HepG2 (cell line): Measurements from ENCODE around the gene NAT10. TPM values are rescaled to one million over a fixed set of nuclear protein-coding genes. Genes with fewer than 3 reads are reported as not detected.
"Not testable (repeated sequence)": the region's sequence is repeated elsewhere in the genome, so short reads cannot be mapped to it uniquely, and the experiment has no call there.

Experiments used
- ATAC-seq: fragments of 200-7000 bp; cut with Tn5 transposase; 3 replicates; pipeline ENCODE4 v1.9.1; 2020; ENCODE audit warnings: mild to moderate bottlenecking, moderate library complexity
- BruUV-seq: library from RNA; stranded (reverse); fragments of 400-500 nt; replicated peaks from 2 replicates; lab custom pipeline; 2021; lab: Mats Ljungman, UMichigan
- CTCF ChIA-PET: fragments of 300-600 bp; formaldehyde crosslinking; extraction: SDS; loops from one replicate; lab custom pipeline; 2021; ENCODE audit warnings: low total read pairs, inconsistent platforms, low intra/inter-chr PET ratio; lab: Yijun Ruan, JAX
- POLR2A ChIA-PET: fragments of 350-600 bp; sonication (Branson Sonifier 250); formaldehyde crosslinking; loops from one replicate; lab custom pipeline; 2020; ENCODE audit warnings: antibody characterized with exemption, inconsistent platforms; lab: Yijun Ruan, JAX
- DNase-seq: peaks from one replicate; pipeline ENCODE4 v3.0.0-alpha.2; 2015; ENCODE audit warnings: low spot score
- FAIRE-seq: peaks from 3 replicates; lab custom pipeline; 2011; peaks lifted over from hg19 to GRCh38; lab: Jason Lieb, UNC
- H2AFZ ChIP-seq: one replicate; pipeline ENCODE4 v1.6.1; 2011; ENCODE audit warnings: low read length, inconsistent platforms
- H3K27ac ChIP-seq: fragments of 300-600 bp; 3 replicates; pipeline ENCODE4 v1.8.0; 2011; ENCODE audit warnings: mixed run types, mild to moderate bottlenecking, mixed read lengths, low read length, inconsistent platforms; ENCODE audit not compliant: insufficient read depth; ENCODE audit errors: extremely low read length
- H3K27me3 ChIP-seq, 2 experiments: fragments of 200-600 bp in 1 of 2; 2 replicates in 1 of 2; 3 replicates in 1 of 2; pipeline versions ENCODE4 v1.6.0 to v1.8.0; 2011; ENCODE audit warnings: low read length in 2 of 2, mild to moderate bottlenecking in 2 of 2, moderate library complexity in 2 of 2, inconsistent platforms in 1 of 2; ENCODE audit not compliant: insufficient read depth in 2 of 2, control insufficient read depth in 1 of 2
- H3K36me3 ChIP-seq, 2 experiments: fragments of 200-600 bp in 1 of 2; replicated peaks in 1 of 2; 2 replicates in 1 of 2; 3 replicates in 1 of 2; pipeline versions ENCODE4 v1.5.1 to v1.8.0; 2011; ENCODE audit warnings: low read length in 2 of 2, inconsistent platforms in 1 of 2; ENCODE audit not compliant: insufficient read depth in 2 of 2, control insufficient read depth in 1 of 2
- H3K4me1 ChIP-seq: 2 replicates; pipeline ENCODE4 v1.5.1; 2012; ENCODE audit warnings: low read length, inconsistent platforms; ENCODE audit not compliant: insufficient read depth
- H3K4me2 ChIP-seq: 2 replicates; pipeline ENCODE4 v1.6.0; 2011; ENCODE audit warnings: low read depth, low read length, inconsistent platforms
- H3K4me3 ChIP-seq, 3 experiments: fragments of 200-600 bp in 1 of 3; sonication (generic), shearing (Covaris generic) in 1 of 3; replicated peaks in 1 of 3; 2 replicates each; pipeline ENCODE4 v1.5.1; 2011 to 2016; ENCODE audit warnings: low read length in 3 of 3, inconsistent platforms in 2 of 3, low read depth in 2 of 3, mild to moderate bottlenecking in 2 of 3, control low read depth in 1 of 3, mixed read lengths in 1 of 3; ENCODE audit not compliant: insufficient read depth in 1 of 3
- H3K79me2 ChIP-seq: one replicate; pipeline ENCODE4 v1.6.1; 2011; ENCODE audit warnings: low read length, inconsistent platforms; ENCODE audit not compliant: insufficient read depth
- H3K9ac ChIP-seq: 2 replicates; pipeline ENCODE4 v1.6.0; 2011; ENCODE audit warnings: mild to moderate bottlenecking, low read depth, low read length, inconsistent platforms; ENCODE audit not compliant: insufficient read depth
- H3K9me3 ChIP-seq: 2 replicates; pipeline ENCODE4 v1.5.1; 2012; ENCODE audit warnings: mild to moderate bottlenecking, low read length
- H4K20me1 ChIP-seq: 2 replicates; pipeline ENCODE4 v1.6.0; 2011; ENCODE audit warnings: inconsistent platforms, mild to moderate bottlenecking, low read length, moderate library complexity; ENCODE audit not compliant: insufficient read depth
- BRD4 ChIP-seq: sonication (generic); formaldehyde crosslinking; IDR thresholded peaks from 2 replicates; pipeline ENCODE4 v1.4.0; 2020; ENCODE audit warnings: missing genetic modification reagents
- FOSL2 ChIP-seq: sonication (generic); formaldehyde crosslinking; IDR thresholded peaks from 2 replicates; pipeline ENCODE4 v1.4.0; 2020; ENCODE audit warnings: missing genetic modification reagents
- RBM22 ChIP-seq: fragments of 200-400 bp; formaldehyde crosslinking; optimal IDR thresholded peaks from 2 replicates; pipeline ENCODE3; 2017; ENCODE audit warnings: mild to moderate bottlenecking, low read length, moderate library complexity
- ZNF383 ChIP-seq: sonication (generic); formaldehyde crosslinking; IDR thresholded peaks from 2 replicates; pipeline ENCODE4 v1.4.0; 2020; ENCODE audit warnings: missing genetic modification reagents, mild to moderate bottlenecking, borderline replicate concordance
- ZNF607 ChIP-seq: sonication (generic); formaldehyde crosslinking; IDR thresholded peaks from 2 replicates; pipeline ENCODE4 v1.5.1; 2020; ENCODE audit warnings: missing genetic modification reagents, mild to moderate bottlenecking, borderline replicate concordance
- ZNF850 ChIP-seq: sonication (generic); formaldehyde crosslinking; conservative IDR thresholded peaks from 2 replicates; pipeline ENCODE4 v1.9.0; 2021; ENCODE audit warnings: mild to moderate bottlenecking, missing genetic modification reagents
- WGBS: methylation state at CpG from one replicate; pipeline ENCODE4 v1.1.6; 2017; ENCODE audit warnings: low lambda C conversion rate; 5-methylcytosine and 5-hydroxymethylcytosine counted together
- in situ Hi-C: cut with HindIII; loops from 2 replicates; pipeline ENCODE4 v1.10.0; 2017; ENCODE audit warnings: low pct_unique_long_range_greater_than_20kb; ENCODE audit not compliant: extremely low pct_ligation_motif_present
- intact Hi-C: fragments of 100-400 bp; cut with micrococcal nuclease; formaldehyde crosslinking; loops from one replicate; pipeline ENCODE4 v1.10.0; 2022; ENCODE audit not compliant: unreplicated experiment
- polyA plus RNA-seq, 8 experiments: library from polyadenylated mRNA; depleted of rRNA in 3 of 8; stranded (reverse) in 7 of 8; unstranded in 1 of 8; fragments of >200 nt; fragmentation: Illumina TruSeq in 4 of 8; extraction: Trizol in 4 of 8; gene quantifications; 2 replicates each; pipeline versions ENCODE4 v1.2.1 to v1.2.3, GENCODE V29; 2011 to 2016; ENCODE audit warnings: low read depth in 4 of 8, missing spikeins in 1 of 8, mixed read lengths in 1 of 8; ENCODE audit not compliant: insufficient read depth in 1 of 8
- total RNA-seq, 5 experiments: library from RNA; depleted of rRNA; stranded (reverse); fragments of >200 nt; fragmentation: Illumina TruSeq; extraction: Trizol; gene quantifications; 2 replicates each; pipeline ENCODE4 v1.2.3, GENCODE V29; 2016; ENCODE audit warnings: low read depth in 1 of 5
- TF ChIP-seq, protein P1 (sequence below): sonication (generic); formaldehyde crosslinking; IDR thresholded peaks from 2 replicates; pipeline ENCODE4 v1.5.0; 2020; ENCODE audit warnings: mild to moderate bottlenecking, missing genetic modification reagents, borderline replicate concordance

Gene NAT10
- total and polyA plus RNA-seq, 2 of the 13 experiments (the other 11 are each of a cell fraction or from before 2014, with no cell fraction given) = 33.9 to 51.9 TPM

DNA sequence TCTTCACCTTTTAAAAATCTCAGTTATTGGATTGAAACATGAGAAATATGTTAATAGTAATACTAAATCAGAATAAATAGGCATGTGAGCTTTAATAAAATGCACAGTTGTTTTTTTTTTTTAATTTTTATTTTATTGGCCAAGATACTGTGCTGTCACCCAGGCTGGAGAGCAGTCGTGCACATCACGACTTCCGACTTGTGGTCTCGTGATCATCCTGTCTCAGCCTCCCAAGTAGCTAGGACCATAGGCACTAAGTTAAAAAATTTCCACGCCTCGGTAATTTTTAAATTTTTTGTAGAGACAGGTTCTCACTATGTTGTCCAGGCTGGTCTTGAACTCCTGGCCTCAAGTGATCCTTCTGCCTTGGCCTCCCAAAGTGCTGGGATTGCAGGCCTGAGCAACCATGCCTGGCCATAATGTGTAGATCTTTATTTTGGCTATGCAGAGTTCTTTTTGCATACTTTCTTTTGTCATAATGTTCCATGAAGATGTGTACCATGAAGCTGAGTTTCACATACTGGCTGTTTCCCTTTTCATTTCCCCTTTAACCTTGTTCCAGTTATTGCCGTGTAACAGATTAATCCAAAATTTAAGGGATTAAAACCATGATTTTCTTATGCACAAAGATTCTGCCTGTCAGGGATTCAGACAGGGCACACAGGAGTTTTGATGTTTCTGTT lies 37.9 kb upstream of the NAT10 start (continued):
- TF ChIP-seq, protein P1, sequence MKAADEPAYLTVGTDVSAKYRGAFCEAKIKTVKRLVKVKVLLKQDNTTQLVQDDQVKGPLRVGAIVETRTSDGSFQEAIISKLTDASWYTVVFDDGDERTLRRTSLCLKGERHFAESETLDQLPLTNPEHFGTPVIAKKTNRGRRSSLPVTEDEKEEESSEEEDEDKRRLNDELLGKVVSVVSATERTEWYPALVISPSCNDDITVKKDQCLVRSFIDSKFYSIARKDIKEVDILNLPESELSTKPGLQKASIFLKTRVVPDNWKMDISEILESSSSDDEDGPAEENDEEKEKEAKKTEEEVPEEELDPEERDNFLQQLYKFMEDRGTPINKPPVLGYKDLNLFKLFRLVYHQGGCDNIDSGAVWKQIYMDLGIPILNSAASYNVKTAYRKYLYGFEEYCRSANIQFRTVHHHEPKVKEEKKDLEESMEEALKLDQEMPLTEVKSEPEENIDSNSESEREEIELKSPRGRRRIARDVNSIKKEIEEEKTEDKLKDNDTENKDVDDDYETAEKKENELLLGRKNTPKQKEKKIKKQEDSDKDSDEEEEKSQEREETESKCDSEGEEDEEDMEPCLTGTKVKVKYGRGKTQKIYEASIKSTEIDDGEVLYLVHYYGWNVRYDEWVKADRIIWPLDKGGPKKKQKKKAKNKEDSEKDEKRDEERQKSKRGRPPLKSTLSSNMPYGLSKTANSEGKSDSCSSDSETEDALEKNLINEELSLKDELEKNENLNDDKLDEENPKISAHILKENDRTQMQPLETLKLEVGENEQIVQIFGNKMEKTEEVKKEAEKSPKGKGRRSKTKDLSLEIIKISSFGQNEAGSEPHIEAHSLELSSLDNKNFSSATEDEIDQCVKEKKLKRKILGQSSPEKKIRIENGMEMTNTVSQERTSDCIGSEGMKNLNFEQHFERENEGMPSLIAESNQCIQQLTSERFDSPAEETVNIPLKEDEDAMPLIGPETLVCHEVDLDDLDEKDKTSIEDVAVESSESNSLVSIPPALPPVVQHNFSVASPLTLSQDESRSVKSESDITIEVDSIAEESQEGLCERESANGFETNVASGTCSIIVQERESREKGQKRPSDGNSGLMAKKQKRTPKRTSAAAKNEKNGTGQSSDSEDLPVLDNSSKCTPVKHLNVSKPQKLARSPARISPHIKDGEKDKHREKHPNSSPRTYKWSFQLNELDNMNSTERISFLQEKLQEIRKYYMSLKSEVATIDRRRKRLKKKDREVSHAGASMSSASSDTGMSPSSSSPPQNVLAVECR = no peak
- TF ChIP-seq ZNF383 (CRISPR knock-in tag) (no peak), BRD4 (no peak), ZNF850 (CRISPR knock-in tag) (no peak)
- TF ChIP-seq, all 625 proteins: peak for 0

GRCh38 chr11:34068111-34068510 lies 37.3 kb upstream of the NAT10 start:
- in situ Hi-C loops = no loop called here
- H3K4me2 ChIP-seq = no peak overlapping the region
- FAIRE-seq (no peak), DNase-seq (no peak), ATAC-seq (peak; percentile 36)
- H3K79me2 ChIP-seq = peaks cover 91% of the 10 kb centered on the region
- H4K20me1 ChIP-seq = peaks cover 73% of the 10 kb centered on the region
- H2AFZ ChIP-seq = no peak overlapping the region
- ChIA-PET POLR2A (interaction anchor here (1.3 kb wide), 1 partner anchor 17 kb away, joined by 3 read pairs; the partner anchor contains the start of gene CAPRIN1), CTCF (no interaction called here)
- H3K9ac ChIP-seq = no peak overlapping the region
- H3K27me3 ChIP-seq = no peaks in the 10 kb centered on the region
- WGBS = 94% methylated on average over 2 of the region's 2 CpGs
- H3K4me3 ChIP-seq = no peak overlapping the region
- peaks cover 4 to 38% of the 10 kb centered on the region in 2 experiments; a peak in 4 of 5 replicates for H3K36me3 ChIP-seq
- intact Hi-C loops = no loop called here
- H3K4me1 ChIP-seq = peaks cover 14% of the 10 kb centered on the region
- no TSS peak for BruUV-seq
- H3K27ac ChIP-seq = no peak overlapping the region
- TF ChIP-seq FOSL2 (CRISPR knock-in tag) (0 out of 2 replicates have a peak, but pooled peaks have one; percentile 6), RBM22 (peak; percentile 80), ZNF607 (CRISPR knock-in tag) (no peak)
- H3K9me3 ChIP-seq = no peaks in the 10 kb centered on the region

GRCh38 chr11:34071306-34071705 lies 34.1 kb upstream of the NAT10 start:
- ATAC-seq, CTCF ChIA-PET, H3K27me3 ChIP-seq, BruUV-seq, H3K9me3 ChIP-seq, H3K27ac ChIP-seq, H3K4me2 ChIP-seq, H3K9ac ChIP-seq, intact Hi-C loops, DNase-seq, FAIRE-seq, H2AFZ ChIP-seq, in situ Hi-C loops, H3K4me3 ChIP-seq: not testable (repeated sequence)
- H3K4me1 ChIP-seq = peaks cover 14% of the 10 kb centered on the region
- 97% methylated on average over 8 of the region's 8 CpGs for WGBS
- H3K36me3 ChIP-seq = peaks cover 11 to 55% of the 10 kb centered on the region in 2 experiments
- H3K79me2 ChIP-seq = peaks cover 72% of the 10 kb centered on the region
- H4K20me1 ChIP-seq = peaks cover 48% of the 10 kb centered on the region
- POLR2A ChIA-PET = interaction anchor here (1.2 kb wide), 1 partner anchor 18 kb away, joined by 3 read pairs; no protein-coding TSS in a partner anchor
